Islet precursor cell (in vitro differentiated cells): ENCODE results near the gene NDOR1.

ENCODE experiments used
- DNase-seq: peaks from one replicate; pipeline ENCODE4 v3.0.0-alpha.2; 2018

Gene NDOR1

GRCh38 chr9:137221506-137222111, 16.1 kb downstream of the NDOR1 start:
- DNase-seq: no peak

DNA sequence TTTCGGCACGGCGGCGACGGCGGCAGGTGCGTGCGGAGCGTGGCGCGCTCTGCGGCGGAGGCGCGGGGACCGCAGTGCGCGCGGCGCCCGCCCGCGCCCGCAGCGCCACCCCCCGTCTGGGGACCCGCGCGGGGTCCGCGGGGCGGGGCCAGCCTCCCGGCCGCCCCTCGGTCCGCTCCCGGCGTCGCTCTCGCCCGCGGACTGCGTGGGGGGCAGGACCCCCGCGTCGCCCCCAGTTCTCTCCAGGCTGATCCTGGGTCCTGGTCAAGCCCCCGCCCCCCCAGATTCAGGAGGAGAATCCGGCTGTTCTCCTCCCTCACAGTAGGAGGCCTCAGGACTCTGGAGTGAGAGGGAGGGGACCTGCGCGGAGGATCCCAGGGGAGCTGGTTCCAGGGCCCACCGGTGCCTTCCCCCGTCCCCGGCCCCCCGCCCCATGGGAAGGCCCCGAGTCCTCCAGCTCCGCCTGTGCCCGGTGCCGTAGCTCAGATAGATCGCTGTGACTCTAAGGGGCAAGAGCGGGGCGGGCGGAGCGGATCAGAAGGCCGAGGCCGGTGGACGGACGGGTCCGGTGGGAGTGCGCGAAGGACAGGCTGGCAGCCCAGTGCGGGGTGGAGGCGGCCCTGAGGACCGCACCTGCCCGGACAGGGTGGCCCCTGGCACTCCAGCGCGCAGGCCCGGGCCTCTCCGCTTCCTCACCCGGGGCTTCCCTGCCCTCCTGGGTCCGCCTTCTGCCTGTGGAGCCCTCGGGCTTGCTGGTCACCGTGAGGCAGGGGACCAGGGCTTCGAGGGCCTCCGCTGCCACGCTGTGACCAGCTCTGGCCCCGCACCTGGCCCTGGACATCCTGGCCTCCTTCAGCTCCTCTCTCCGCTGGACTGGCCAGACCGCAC, 16.9 kb downstream of the NDOR1 start, which contains the start of gene RNF208:
Gene RNF208, minus strand, starts transcription at position 51 of the 888 bp plus-strand sequence. CDS start 1,028 bp downstream, outside the sequence.
- DNase-seq: no peak

GRCh38 chr9:137223078-137223970, 17.8 kb downstream of the NDOR1 start:
- peak; percentile 98 for DNase-seq

- DNase-seq: no peak
These were observed 19.6 kb downstream of the NDOR1 start, which contains the start of gene CYSRT1 for GRCh38 chr9:137224830-137225694. CYSRT1 (plus strand) TSS chr9:137225174; CDS start chr9:137225622, 448 bp downstream.

DNA sequence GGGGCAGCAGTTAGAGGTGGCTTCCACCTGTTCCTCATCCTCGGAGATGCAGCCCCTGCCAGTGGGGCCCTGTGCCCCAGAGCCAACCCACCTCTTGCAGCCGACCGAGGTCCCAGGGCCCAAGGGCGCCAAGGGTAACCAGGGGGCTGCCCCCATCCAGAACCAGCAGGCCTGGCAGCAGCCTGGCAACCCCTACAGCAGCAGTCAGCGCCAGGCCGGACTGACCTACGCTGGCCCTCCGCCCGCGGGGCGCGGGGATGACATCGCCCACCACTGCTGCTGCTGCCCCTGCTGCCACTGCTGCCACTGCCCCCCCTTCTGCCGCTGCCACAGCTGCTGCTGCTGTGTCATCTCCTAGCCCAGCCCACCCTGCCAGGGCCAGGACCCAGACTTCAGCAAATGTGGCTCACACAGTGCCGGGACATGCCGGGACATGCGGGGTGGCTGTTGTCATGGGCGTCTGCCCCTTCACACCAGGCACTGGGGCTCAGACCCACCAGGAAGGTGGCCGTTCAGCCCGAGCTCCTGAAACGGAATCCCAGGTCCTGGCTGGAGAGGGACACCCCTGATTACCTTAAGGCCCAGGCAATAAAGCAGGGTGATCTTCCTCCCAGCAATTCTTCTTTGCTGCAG, 20.3 kb downstream of the NDOR1 start:
- no peak for DNase-seq

GRCh38 chr9:137226338-137227053, 21.0 kb downstream of the NDOR1 start:
- DNase-seq: peak; percentile 82

DNA sequence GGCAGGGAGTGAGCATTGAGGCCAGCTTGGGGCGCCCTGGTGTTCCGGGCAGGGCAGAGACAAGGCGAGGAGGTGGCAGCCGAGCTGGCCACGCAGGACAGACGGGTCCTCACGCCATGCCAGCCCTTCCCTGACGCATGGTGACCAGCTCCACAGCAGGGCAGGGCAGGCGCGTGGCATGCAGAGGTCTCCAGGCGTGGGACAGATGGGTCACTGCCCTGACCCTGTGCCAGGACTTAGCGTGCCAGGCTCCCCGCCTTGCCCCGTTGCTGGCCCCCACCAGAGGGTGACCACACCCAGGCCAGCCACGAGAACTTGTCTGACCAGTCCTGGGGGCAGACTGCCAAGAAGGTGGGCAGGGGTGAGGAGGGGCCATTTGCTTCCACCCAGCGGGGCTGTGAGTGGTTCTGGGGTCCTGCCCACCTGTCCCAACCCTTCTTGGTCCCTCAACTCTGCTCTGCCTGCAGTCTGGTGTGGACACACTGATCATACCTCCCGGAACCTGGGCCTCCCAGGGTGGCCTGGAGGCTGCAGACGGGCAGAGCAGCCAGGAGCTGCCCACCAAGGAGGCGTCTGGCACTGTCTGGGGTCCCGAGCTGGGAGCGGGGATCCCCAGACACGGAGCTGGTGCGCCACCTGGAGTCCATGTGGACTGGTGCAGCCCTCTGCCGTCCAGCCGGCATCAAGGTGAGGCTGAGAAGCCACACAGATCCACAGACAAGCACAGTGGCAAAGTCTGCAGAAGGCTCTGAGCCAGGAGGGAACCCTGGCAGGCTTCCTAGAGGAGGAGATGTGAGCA, 21.8 kb downstream of the NDOR1 start, which contains the start of gene RNF224:
Gene RNF224, plus strand, starts transcription at position 449 of the 799 bp plus-strand sequence. CDS start 834 bp downstream, outside the sequence.
- DNase-seq: peak; percentile 90

GRCh38 chr9:137227853-137228505, 22.5 kb downstream of the NDOR1 start:
- no peak for DNase-seq

- no peak for DNase-seq
These were observed 23.0 kb downstream of the NDOR1 start for GRCh38 chr9:137228506-137228967.

- no peak for DNase-seq
These were observed 23.7 kb downstream of the NDOR1 start for GRCh38 chr9:137228968-137229896.

DNA sequence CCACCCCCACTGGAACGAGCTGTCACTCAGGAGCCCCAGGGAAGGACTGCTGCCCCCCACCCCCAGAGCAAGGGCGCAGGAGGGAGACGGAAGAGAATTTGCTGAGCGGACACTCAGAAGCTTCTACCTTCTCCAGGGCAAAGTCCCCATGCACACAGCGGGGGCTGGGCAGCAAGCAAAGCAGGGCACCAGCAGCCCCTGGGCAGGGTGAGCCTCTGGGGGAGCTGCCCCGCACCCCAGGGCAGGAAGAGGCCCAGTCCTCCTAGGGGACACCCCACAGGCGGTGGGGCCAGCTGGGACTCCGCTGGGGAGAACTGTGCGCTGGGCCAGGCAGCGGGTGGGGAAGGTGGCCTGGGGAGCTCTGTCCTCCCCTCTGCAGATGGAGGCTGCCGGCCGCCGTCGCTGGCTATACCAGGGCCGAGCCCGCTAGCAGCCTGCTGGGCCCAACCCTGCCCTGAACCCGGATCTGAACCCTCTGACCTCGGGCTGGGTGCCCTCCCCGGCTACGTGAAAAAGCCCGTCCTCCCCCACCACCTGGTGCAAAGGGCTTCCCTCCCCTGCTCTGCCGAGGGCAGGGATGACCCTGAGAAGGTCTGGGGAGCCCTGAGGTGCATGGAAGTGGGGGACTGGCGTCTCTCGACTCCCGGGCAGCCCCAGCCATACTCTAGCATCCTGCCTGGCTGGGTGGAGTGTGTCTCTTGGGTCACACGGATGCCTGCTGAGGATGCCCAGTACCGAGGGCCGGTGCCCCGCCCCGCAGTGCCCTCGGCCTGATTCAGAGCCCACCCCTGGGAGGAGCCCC, 24.6 kb downstream of the NDOR1 start:
- no peak for DNase-seq

DNA sequence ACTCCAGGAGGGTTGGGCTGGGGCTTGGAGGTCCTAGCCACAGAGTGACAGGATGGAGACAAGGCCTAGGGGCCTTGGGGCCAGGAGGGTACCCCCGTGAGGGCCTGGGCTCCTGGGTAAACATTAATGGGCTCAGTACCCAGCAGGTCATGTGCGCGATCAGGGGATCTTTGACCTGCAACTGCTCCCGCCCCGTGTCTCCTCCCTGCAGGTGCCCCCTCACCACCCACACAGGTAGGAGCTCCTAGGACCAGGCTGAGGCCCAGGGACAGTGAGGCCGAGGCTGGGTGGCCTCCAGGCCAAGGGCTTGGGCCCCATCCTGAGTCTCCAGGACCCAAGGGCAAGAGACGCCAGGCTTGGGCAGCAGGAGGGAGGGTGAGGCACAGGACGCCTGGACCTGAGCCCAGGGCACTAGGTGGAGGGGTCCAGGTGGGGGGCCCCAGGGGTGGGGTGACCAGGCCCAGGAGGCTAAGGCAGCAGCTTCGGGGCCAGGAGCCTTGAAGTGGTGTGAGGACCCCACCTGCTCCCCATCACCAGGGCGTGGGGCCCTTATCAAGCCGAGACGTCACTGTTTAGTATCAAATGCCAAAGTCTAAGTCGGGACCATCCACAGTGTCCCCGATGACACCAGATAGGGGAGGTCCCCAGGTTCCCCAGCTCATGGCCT, 25.3 kb downstream of the NDOR1 start, which contains the start of gene SLC34A3:
Gene SLC34A3, plus strand, starts transcription at position 197 of the 667 bp plus-strand sequence. CDS start 802 bp downstream, outside the sequence.
- DNase-seq: no peak

GRCh38 chr9:137231372-137232039, 26.0 kb downstream of the NDOR1 start:
- no peak for DNase-seq

- DNase-seq: no peak
These were observed 26.6 kb downstream of the NDOR1 start for GRCh38 chr9:137232101-137232500.

GRCh38 chr9:137232510-137232909, 27.0 kb downstream of the NDOR1 start:
- no peak for DNase-seq
